Measurements from ENCODE around the gene ZNG1A.
"Not testable (repeated sequence)": the region's sequence is repeated elsewhere in the genome, so short reads cannot be mapped to it uniquely, and the experiment has no call there.

ZNG1A gene

GRCh38 chr9:169757-170156 lies 9.1 kb downstream of the ZNG1A start:
- not testable (repeated sequence) for DNase-seq

GRCh38 chr9:159871-160270 lies 19.0 kb downstream of the ZNG1A start:
- DNase-seq = not testable (repeated sequence)

GRCh38 chr9:151173-151572 lies 27.7 kb downstream of the ZNG1A start:
- DNase-seq = peak; percentile 5 to 16

- DNase-seq = not testable (repeated sequence)
Measured at GRCh38 chr9:139880-140279, 39.0 kb downstream of the ZNG1A start.

GRCh38 chr9:117995-118467 lies 60.8 kb downstream of the ZNG1A start, which contains the start of gene FOXD4:
TSS of gene FOXD4 (minus strand) at chr9:118417. CDS start at chr9:118119, 298 bp downstream.
- not testable (repeated sequence) for DNase-seq

- not testable (repeated sequence) for DNase-seq
Measured at GRCh38 chr9:117144-117994, 61.5 kb downstream of the ZNG1A start.

GRCh38 chr9:116239-117077 lies 62.4 kb downstream of the ZNG1A start:
- DNase-seq = not testable (repeated sequence)

GRCh38 chr9:115118-115451 lies 63.8 kb downstream of the ZNG1A start:
- not testable (repeated sequence) for DNase-seq

- DNase-seq = peak in 1 of 2 experiments; percentile 23
Measured at GRCh38 chr9:114267-115117, 64.4 kb downstream of the ZNG1A start.

- DNase-seq = peak in 1 of 2 experiments; percentile 43
Measured at GRCh38 chr9:113468-114266, 65.2 kb downstream of the ZNG1A start.

- DNase-seq = peak in 1 of 2 experiments; percentile 28
Measured at GRCh38 chr9:112589-113467, 66.0 kb downstream of the ZNG1A start.

GRCh38 chr9:110672-111071 lies 68.2 kb downstream of the ZNG1A start:
- DNase-seq = not testable (repeated sequence)

GRCh38 chr9:109540-109939 lies 69.3 kb downstream of the ZNG1A start:
- not testable (repeated sequence) for DNase-seq

GRCh38 chr9:108742-109495 lies 69.9 kb downstream of the ZNG1A start:
- DNase-seq = not testable (repeated sequence)

GRCh38 chr9:105991-106390 lies 72.9 kb downstream of the ZNG1A start:
- DNase-seq = not testable (repeated sequence)

GRCh38 chr9:100430-100829 lies 78.4 kb downstream of the ZNG1A start:
- peak in 1 of 2 experiments; percentile 72 for DNase-seq

- DNase-seq = peak in 1 of 2 experiments; percentile 13
Measured at GRCh38 chr9:99867-100266, 79.0 kb downstream of the ZNG1A start.

GRCh38 chr9:98775-99174 lies 80.1 kb downstream of the ZNG1A start:
- DNase-seq = not testable (repeated sequence)

GRCh38 chr9:94992-95391 lies 83.9 kb downstream of the ZNG1A start:
- not testable (repeated sequence) for DNase-seq

GRCh38 chr9:94323-94722 lies 84.5 kb downstream of the ZNG1A start:
- not testable (repeated sequence) for DNase-seq
